ENCODE data around the gene MED12L.

GRCh38 chr3:151305060-151305774 lies 219.8 kb downstream of the MED12L start:
- TF ChIP-seq RCOR1 (conservative IDR thresholded peaks at IDR 0.05; ENCODE audit: low read depth, low read length): no peak
- no peak for TF ChIP-seq POLR2A (IDR thresholded peaks at IDR 0.05; ENCODE audit: low read depth, low read length)
- no peak for TF ChIP-seq PRDM15 (CRISPR knock-in tag; IDR thresholded peaks at IDR 0.05)
- no peak for TF ChIP-seq HDAC2 (IDR thresholded peaks at IDR 0.05)
- TF ChIP-seq ELK1 (IDR thresholded peaks at IDR 0.05; ENCODE audit: low read depth, low read length): no peak
- TF ChIP-seq SIN3A (IDR thresholded peaks at IDR 0.05; ENCODE audit: low read depth, low read length): no peak
- no peak for TF ChIP-seq SIX5 (IDR thresholded peaks at IDR 0.05; ENCODE audit: low read depth, low read length, severe bottlenecking)
- no peak for TF ChIP-seq POLR2AphosphoS5 (IDR thresholded peaks at IDR 0.05; ENCODE audit: low read length)
- no peak for TF ChIP-seq CTCF (IDR thresholded peaks at IDR 0.05 in 2 of 3, conservative IDR thresholded peaks at IDR 0.05 in 1 of 3; ENCODE audit: control insufficient read depth in 2 of 3, extremely low read depth in 1 of 3, insufficient read depth in 1 of 3, low read depth in 3 of 3, low read length in 3 of 3)
- TF ChIP-seq RAD21 (IDR thresholded peaks at IDR 0.05; ENCODE audit: insufficient read depth, low read depth, low read length): no peak
- TF ChIP-seq MAX (IDR thresholded peaks at IDR 0.05; ENCODE audit: low read depth, low read length): no peak
- no peak for TF ChIP-seq EZH2 (IDR thresholded peaks at IDR 0.05; ENCODE audit: borderline replicate concordance, control insufficient read depth, low read depth, low read length)

All from GM12878 (cell line).